Kidney capillary endothelial cell (primary cell): ENCODE measurements around the gene PSMB11.
A peak's percentile ranks its signal among the peaks of the same experiment; 100 is the strongest.

Source experiments
- DNase-seq: peaks from one replicate; pipeline ENCODE4 v3.0.0-alpha.2; 2018; ENCODE audit warnings: low spot score

PSMB11 gene

GRCh38 chr14:23044840-23045239, 2.8 kb downstream of the PSMB11 start:
- no peak for DNase-seq

GRCh38 chr14:23045419-23046357, 3.7 kb downstream of the PSMB11 start:
- DNase-seq, result peak; percentile 55

GRCh38 chr14:23047034-23047634, 5.1 kb downstream of the PSMB11 start:
- no peak for DNase-seq

GRCh38 chr14:23047751-23048693, 6.0 kb downstream of the PSMB11 start:
- DNase-seq, result no peak

GRCh38 chr14:23049011-23049410, 7.0 kb downstream of the PSMB11 start:
- no peak for DNase-seq

GRCh38 chr14:23051141-23052057, 9.4 kb downstream of the PSMB11 start:
- no peak for DNase-seq

GRCh38 chr14:23052182-23052623, 10.2 kb downstream of the PSMB11 start:
- DNase-seq, result no peak

GRCh38 chr14:23052671-23053070, 10.7 kb downstream of the PSMB11 start:
- no peak for DNase-seq

GRCh38 chr14:23053426-23053825, 11.4 kb downstream of the PSMB11 start:
- no peak for DNase-seq

GRCh38 chr14:23054000-23054811, 12.2 kb downstream of the PSMB11 start:
- DNase-seq, result no peak

- no peak for DNase-seq
Observed at GRCh38 chr14:23055147-23055550, 13.1 kb downstream of the PSMB11 start.

GRCh38 chr14:23055621-23056144, 13.7 kb downstream of the PSMB11 start:
- no peak for DNase-seq

- no peak for DNase-seq
Observed at GRCh38 chr14:23056145-23056955, 14.3 kb downstream of the PSMB11 start.

GRCh38 chr14:23056956-23057756, 15.1 kb downstream of the PSMB11 start, which contains the start of gene CDH24:
Gene CDH24, minus strand, starts transcription at chr14:23057520. Its CDS starts 1,787 bp downstream, at chr14:23055733.
- DNase-seq, result no peak

GRCh38 chr14:23057757-23058653, 16.0 kb downstream of the PSMB11 start:
- no peak for DNase-seq

GRCh38 chr14:23058654-23059504, 16.9 kb downstream of the PSMB11 start:
- no peak for DNase-seq
